GM13976 (cell line): ENCODE measurements around the gene SH2D6.
A peak's percentile ranks its signal among the peaks of the same experiment; 100 is the strongest.
"Not testable (repeated sequence)": the region's sequence is repeated elsewhere in the genome, so short reads cannot be mapped to it uniquely, and the experiment has no call there.

Source experiments
- DNase-seq: peaks from one replicate; pipeline ENCODE4 v3.0.0; 2012; ENCODE audit warnings: low spot score
- in situ Hi-C: fragments of 300-500 bp; cut with MboI; formaldehyde crosslinking; loops from one replicate; pipeline ENCODE4 v1.12.0; 2022; ENCODE audit warnings: low sequenced_read_pairs, mixed read lengths, inconsistent platforms; ENCODE audit not compliant: unreplicated experiment
- TF ChIP-seq, protein P1 (sequence below): IDR thresholded peaks from 2 replicates; pipeline ENCODE4 v1.5.1; 2012; ENCODE audit warnings: borderline replicate concordance, mild to moderate bottlenecking; ENCODE audit not compliant: insufficient read depth; ENCODE audit errors: extremely low read depth, missing control alignments, control extremely low read depth

SH2D6 gene

DNA sequence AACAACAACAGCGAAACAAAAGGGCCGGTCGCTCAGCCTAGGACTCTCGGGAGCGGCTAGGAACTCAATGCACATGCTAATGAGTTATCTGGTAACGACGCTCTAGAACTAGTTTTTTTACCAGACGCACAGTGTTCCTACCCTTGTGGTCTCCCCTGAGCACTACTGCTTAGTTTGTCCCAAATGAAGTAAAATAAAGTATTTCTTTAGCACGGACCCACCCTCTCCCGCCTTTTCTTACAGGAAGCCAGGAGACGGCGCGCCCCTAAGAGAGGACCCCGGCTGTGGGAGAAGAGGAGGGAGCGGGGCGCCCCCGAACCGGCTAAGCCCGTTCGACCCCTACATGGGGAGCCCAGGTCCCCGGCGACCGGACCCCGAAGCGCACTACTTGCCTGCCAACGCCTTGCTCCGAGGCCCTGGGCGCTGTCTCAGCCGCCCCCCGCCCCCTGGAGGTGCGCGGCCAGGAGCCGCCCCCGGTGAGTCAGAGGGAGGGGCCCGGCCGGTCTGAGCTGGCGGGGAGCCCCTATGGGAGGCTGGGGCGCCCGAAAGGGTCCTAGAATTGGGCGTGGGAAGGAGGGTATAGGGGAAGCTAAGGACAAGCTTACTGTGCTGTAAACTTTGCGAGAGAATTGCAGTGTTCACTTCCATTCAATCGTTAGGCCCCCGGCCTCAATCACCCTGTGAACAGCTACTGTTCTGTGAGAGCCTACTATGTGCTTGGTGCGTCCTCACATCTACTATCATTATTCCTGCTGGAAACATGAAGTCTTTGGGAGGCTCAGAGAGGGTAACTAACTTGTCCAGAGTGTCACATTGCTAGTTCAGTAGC is 4.7 kb upstream of the SH2D6 start:
- in situ Hi-C loops: no loop called here
- peak; percentile 62 for DNase-seq
- TF ChIP-seq, protein P1, sequence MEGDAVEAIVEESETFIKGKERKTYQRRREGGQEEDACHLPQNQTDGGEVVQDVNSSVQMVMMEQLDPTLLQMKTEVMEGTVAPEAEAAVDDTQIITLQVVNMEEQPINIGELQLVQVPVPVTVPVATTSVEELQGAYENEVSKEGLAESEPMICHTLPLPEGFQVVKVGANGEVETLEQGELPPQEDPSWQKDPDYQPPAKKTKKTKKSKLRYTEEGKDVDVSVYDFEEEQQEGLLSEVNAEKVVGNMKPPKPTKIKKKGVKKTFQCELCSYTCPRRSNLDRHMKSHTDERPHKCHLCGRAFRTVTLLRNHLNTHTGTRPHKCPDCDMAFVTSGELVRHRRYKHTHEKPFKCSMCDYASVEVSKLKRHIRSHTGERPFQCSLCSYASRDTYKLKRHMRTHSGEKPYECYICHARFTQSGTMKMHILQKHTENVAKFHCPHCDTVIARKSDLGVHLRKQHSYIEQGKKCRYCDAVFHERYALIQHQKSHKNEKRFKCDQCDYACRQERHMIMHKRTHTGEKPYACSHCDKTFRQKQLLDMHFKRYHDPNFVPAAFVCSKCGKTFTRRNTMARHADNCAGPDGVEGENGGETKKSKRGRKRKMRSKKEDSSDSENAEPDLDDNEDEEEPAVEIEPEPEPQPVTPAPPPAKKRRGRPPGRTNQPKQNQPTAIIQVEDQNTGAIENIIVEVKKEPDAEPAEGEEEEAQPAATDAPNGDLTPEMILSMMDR: no peak

DNA sequence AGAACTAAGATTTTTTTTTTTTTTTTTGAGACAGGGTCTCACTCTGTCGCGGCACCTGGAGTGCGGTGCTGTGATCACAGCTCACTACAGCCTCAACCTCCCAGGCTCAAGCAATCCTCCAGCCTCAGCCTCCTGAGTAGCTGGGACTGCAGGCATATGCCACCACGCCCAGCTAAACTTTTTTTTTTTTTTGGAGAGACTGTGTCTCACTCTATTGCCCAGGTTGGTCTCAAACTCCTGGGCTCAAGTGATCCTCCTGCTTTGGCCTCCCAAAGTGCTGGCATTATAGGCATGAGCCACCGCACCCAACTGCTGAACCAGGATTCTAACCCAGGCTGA is 4.1 kb upstream of the SH2D6 start:
- in situ Hi-C loops, DNase-seq: not testable (repeated sequence)

DNA sequence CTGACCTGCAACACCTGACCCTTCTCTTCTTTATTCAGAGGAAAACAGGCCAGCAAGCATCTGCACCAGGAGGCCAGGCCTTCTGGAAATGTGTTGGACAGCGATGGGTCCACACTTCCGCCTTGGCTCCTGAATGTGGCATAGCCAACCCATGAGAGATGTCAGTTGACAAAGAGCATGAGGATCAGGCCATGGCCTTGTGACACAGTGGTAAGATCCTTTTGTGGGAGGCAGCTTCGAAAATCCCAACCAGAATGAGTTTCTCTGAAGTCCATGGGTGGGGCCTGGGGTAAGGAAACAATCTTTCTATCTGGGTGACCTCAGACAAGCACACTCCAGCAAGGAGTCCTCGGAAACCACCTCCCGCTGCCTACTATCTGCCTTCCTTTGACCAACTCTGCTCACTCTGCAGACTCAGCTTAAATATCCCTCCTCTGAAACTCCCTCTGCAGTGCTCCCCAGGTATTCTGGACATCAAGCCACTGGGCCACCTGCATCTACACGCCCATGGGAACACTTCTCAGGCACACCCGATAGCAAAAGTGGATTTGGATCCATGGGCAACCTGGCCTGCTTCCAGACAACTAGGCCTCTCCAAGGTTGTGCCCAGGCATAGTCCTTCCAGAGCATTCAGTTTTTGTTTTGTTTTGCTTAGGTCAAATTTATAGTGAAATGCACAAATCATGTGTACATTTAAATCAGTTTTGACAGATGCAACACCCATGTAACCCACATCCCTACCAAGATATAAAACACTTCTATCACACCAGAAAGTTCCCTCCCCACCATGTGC is 3.6 kb upstream of the SH2D6 start:
- DNase-seq: no peak
- TF ChIP-seq, protein P1: no peak
- in situ Hi-C loops: no loop called here

DNA sequence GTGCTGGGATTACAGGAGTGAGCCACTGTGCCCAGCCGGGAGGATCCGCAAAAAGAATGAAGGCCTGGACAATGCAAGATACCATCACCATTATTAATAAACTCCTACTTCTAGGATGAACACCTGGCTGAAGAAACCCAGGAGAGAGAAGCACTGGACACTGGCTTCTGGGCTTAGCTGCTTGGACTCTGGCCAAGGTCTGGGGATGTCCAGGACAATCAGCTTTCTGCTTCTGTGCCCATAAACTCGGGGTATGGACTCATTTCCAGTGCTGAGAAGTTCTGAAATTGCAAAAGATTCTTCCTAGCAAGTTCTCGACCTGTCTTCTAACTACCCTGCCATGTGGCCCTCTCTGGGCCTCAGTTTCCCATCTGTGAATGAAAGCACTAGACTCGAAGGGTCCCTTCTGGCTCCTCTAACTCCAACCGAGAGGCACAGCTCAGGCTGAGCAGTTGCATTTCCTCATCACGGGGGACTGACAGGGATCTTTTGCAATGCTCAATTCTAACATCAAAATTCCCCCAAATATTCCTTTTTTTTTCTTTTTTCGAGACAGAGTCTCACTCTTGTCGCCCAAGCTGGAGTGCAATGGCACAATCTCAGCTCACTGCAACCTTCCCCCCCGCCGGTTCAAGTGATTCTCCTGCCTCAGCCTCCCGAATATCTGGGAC is 2.4 kb upstream of the SH2D6 start:
- TF ChIP-seq, protein P1: no peak
- DNase-seq: no peak
- in situ Hi-C loops: no loop called here

DNA sequence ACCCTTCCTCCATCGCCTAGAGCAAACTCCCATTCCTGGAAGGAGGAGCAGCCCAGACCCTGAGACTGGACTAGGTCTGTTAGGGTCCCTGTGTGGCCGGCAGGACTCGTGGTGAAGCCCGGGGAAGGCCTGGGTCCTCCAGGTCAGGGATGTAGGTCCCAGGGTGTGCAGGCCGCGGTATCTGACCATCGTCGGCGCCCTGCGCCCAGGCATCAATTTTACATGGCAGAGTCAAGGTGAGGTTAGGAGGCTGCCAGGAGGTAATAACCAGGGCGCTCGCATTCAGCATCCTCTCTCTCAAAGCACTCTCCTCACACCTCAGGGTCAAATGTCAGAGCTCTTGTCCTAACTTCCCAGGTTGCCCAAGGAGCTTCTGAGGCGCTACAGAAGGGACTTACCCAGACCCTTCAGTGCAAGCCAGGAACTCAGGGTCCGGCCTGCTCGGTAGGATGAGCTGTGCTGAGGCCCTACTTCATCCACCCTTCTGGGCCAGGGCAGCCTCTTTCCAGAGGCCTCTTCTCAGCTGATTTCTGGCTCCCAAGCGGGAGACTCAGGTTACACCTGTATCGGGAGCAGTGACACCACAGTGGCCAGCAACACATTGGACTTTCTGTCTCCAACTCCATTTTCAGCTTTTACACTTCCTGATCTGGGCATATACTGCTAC is 628 bp downstream of the SH2D6 start:
- TF ChIP-seq, protein P1: no peak
- DNase-seq: no peak
- in situ Hi-C loops: no loop called here

DNA sequence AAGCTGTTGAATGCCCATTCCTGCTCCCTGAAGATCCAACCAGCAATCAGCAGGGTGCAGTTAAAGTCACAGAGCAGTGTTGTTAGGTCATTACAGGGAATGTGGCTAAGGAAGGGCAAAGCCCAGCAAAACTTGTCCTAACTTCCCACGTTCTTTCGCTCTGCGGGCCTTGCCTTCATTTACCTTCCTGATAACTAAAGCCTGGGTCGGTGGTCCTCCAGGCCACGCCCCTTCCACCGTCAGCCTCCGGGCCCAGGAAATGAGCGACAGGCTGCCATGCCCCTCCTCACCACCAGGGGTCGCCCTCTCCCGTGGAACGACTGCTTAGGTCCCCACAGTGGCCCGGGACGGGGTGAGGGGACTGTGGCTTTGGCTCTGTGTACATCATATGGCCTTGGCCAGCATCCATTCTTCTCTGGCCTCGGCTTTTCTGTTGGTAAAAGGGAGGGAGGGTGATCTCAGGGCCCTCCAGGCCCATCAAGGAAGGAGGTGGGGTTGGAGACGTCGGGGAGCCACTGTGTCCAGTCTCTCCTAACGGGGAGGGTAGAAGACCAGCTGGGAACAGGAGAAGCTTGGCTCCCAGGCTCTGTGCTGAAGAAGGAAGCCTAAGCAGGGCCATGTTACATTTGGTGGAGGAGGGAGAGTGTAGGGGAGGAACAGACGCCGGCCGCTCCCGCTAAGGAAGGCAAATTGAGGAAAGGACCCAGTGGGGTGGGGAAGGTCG is 2.2 kb downstream of the SH2D6 start:
- in situ Hi-C loops: loop anchor here (5.0 kb wide), 1 partner anchor 137 kb away; no protein-coding TSS in a partner anchor
- peak; percentile 91 for DNase-seq
- TF ChIP-seq, protein P1: peak; percentile 99
